Spleen (tissue), 11 donors: ENCODE data around the gene ZFYVE28. TPM values are rescaled to one million over a fixed set of nuclear protein-coding genes. Genes with fewer than 3 reads are reported as not detected.

Experiments used
- DNase-seq: peaks from one replicate; pipeline ENCODE4 v3.0.0-alpha.2; 2020
- H3K27ac ChIP-seq, 8 donors: fragments of 200-600 bp; sonication (generic) in 7 of 8; 1 replicate in 4 of 8; 2 replicates in 4 of 8; pipeline versions ENCODE4 v1.5.0 to v1.8.0; 2016 to 2021; ENCODE audit warnings: inconsistent platforms in 4 of 8, mild to moderate bottlenecking in 4 of 8, moderate library complexity in 1 of 8
- H3K27me3 ChIP-seq, 7 donors: fragments of 200-600 bp; sonication (generic) in 6 of 7; replicated peaks in 1 of 7; 1 replicate in 4 of 7; 2 replicates in 3 of 7; pipeline versions ENCODE4 v1.5.0 to v1.8.0; 2016 to 2021; ENCODE audit warnings: inconsistent platforms in 3 of 7, mild to moderate bottlenecking in 1 of 7
- H3K36me3 ChIP-seq, 6 donors: fragments of 200-600 bp; sonication (generic) in 5 of 6; 1 replicate in 4 of 6; 2 replicates in 2 of 6; pipeline versions ENCODE4 v1.5.0 to v1.8.0; 2016 to 2021; ENCODE audit warnings: inconsistent platforms in 2 of 6
- H3K4me1 ChIP-seq, 6 donors: fragments of 200-600 bp; sonication (generic) in 5 of 6; 1 replicate in 3 of 6; 2 replicates in 3 of 6; pipeline versions ENCODE4 v1.5.0 to v1.8.0; 2016 to 2021; ENCODE audit warnings: inconsistent platforms in 3 of 6
- H3K4me3 ChIP-seq, 8 donors: fragments of 200-600 bp; sonication (generic) in 7 of 8; 1 replicate in 4 of 8; 2 replicates in 4 of 8; pipeline versions ENCODE4 v1.5.0 to v1.8.0; 2016 to 2021; ENCODE audit warnings: inconsistent platforms in 4 of 8, mild to moderate bottlenecking in 4 of 8, moderate library complexity in 2 of 8
- H3K9me3 ChIP-seq, 8 donors: fragments of 200-600 bp; sonication (generic) in 7 of 8; 1 replicate in 4 of 8; 2 replicates in 4 of 8; pipeline versions ENCODE4 v1.5.0 to v1.8.0; 2016 to 2021; ENCODE audit warnings: inconsistent platforms in 4 of 8
- CTCF ChIP-seq, 11 experiments: fragments of 200-600 bp in 7 of 11; fragments of 450-650 bp in 4 of 11; sonication (generic) in 4 of 11; IDR thresholded peaks in 8 of 11; conservative IDR thresholded peaks in 3 of 11; 1 replicate in 7 of 11; 2 replicates in 4 of 11; pipeline versions ENCODE4 v1.4.0 to v1.8.0; 2016 to 2021; ENCODE audit warnings: antibody characterized with exemption in 11 of 11, inconsistent platforms in 4 of 11, mild to moderate bottlenecking in 1 of 11
- POLR2A ChIP-seq, 3 donors: fragments of 450-650 bp; IDR thresholded peaks; one replicate each; pipeline ENCODE4 v1.5.1; 2017; ENCODE audit warnings: antibody characterized with exemption in 3 of 3, mild to moderate bottlenecking in 1 of 3
- POLR2AphosphoS5 ChIP-seq, 3 donors: sonication (generic); formaldehyde crosslinking; IDR thresholded peaks; one replicate each; pipeline ENCODE4 v1.5.1; 2017; ENCODE audit warnings: antibody characterized with exemption in 3 of 3
- WGBS, 5 donors: extraction: QIAGEN DNeasy Blood & Tissue Kit in 3 of 5; methylation state at CpG; one replicate each; pipeline versions ENCODE4 v1.1.5 to v1.1.7; 2013 to 2018; 5-methylcytosine and 5-hydroxymethylcytosine counted together
- intact Hi-C: fragments of 100-400 bp; cut with DNase I; formaldehyde crosslinking; loops from one replicate; pipeline ENCODE4 v1.15.0; 2023; ENCODE audit warnings: low total_unique reads
- polyA plus RNA-seq, 3 donors: library from polyadenylated mRNA; stranded (reverse); fragments of 200-250 nt; gene quantifications; one replicate each; pipeline ENCODE4 v1.2.1, GENCODE V29; 2013
- total RNA-seq, 7 donors: library from RNA; depleted of rRNA in 3 of 7; stranded (reverse); fragments of >200 nt in 3 of 7; fragmentation: NEBNext Ultra II Directional in 4 of 7; extraction: Animal tissue kit (Norgen Biotek cat#: 25700) in 4 of 7; gene quantifications; one replicate each; pipeline versions ENCODE4 v1.1.0 to v1.2.1, GENCODE V29; 2016 to 2021
- donor health status: healthy with polysubstance abuse.
- donor health status: DM: no; HTN: no; CAD: no; lungs with moderate emphysema.
- donor health status: DM: no; HTN: no; CAD: no.
- donor health status: Bipolar disorder and iron deficiency.
- donor health status: healthy.
- donor health status: DM: no; HTN: no; CAD: no.
- donor health status: DM: yes; HTN: yes; CAD: no.

Gene ZFYVE28
- total and polyA plus RNA-seq, 10 donors: 2.7 to 31.3 (median 12.6) TPM

- TF ChIP-seq POLR2AphosphoS5 (IDR thresholded peaks at IDR 0.05) (peak in 1 of 3 donors; percentile 11), CTCF (IDR thresholded peaks at IDR 0.05 in 8 of 11, conservative IDR thresholded peaks at IDR 0.05 in 3 of 11) (no peak), POLR2A (IDR thresholded peaks at IDR 0.05) (no peak)
- H3K4me3 ChIP-seq: no peak overlapping the region
- peak overlapping the region in 1 of 8 donors; percentile 97 for H3K27ac ChIP-seq
- no peak for DNase-seq
- no peaks in the 10 kb centered on the region for H3K9me3 ChIP-seq
- WGBS, 5 donors: 75 to 89% (median 83%) methylated on average over 4 to 6 of the region's 6 CpGs
- peaks cover 19 to 58% (median 39%) of the 10 kb centered on the region in 6 donors for H3K4me1 ChIP-seq
- no peaks in the 10 kb centered on the region for H3K27me3 ChIP-seq
- H3K36me3 ChIP-seq: peaks cover 0 to 8% (median 5%) of the 10 kb centered on the region in 6 donors
- intact Hi-C loops: loop anchor here (10.0 kb wide), 1 partner anchor 150 kb away; the partner anchor contains the start of genes CFAP99 and ZFYVE28
Observed at GRCh38 chr4:2264481-2265041, 153.9 kb downstream of the ZFYVE28 start.

GRCh38 chr4:2263926-2264321 lies 154.5 kb downstream of the ZFYVE28 start:
- intact Hi-C loops: loop anchor here (10.0 kb wide), 1 partner anchor 151 kb away; the partner anchor contains the start of genes CFAP99 and ZFYVE28
- no peaks in the 10 kb centered on the region for H3K9me3 ChIP-seq
- no peaks in the 10 kb centered on the region for H3K27me3 ChIP-seq
- peaks cover 26 to 64% (median 46%) of the 10 kb centered on the region in 6 donors for H3K4me1 ChIP-seq
- DNase-seq: peak; percentile 77
- peak overlapping the region in 3 of 8 donors; percentile 97 to 99 (median 98) for H3K27ac ChIP-seq
- no peak overlapping the region for H3K4me3 ChIP-seq
- TF ChIP-seq CTCF (IDR thresholded peaks at IDR 0.05 in 8 of 11, conservative IDR thresholded peaks at IDR 0.05 in 3 of 11): no peak
- TF ChIP-seq POLR2AphosphoS5 (IDR thresholded peaks at IDR 0.05): no peak
- no peak for TF ChIP-seq POLR2A (IDR thresholded peaks at IDR 0.05)
- H3K36me3 ChIP-seq: peaks cover 0 to 14% (median 6%) of the 10 kb centered on the region in 6 donors
- WGBS, 5 donors: 71 to 92% (median 82%) methylated on average over 4 to 6 of the region's 6 CpGs

GRCh38 chr4:2262944-2263250 lies 155.5 kb downstream of the ZFYVE28 start:
- H3K36me3 ChIP-seq: peaks cover 0 to 24% (median 10%) of the 10 kb centered on the region in 6 donors
- no peak for DNase-seq
- no peak for TF ChIP-seq POLR2A (IDR thresholded peaks at IDR 0.05)
- no peak for TF ChIP-seq POLR2AphosphoS5 (IDR thresholded peaks at IDR 0.05)
- TF ChIP-seq CTCF (IDR thresholded peaks at IDR 0.05 in 8 of 11, conservative IDR thresholded peaks at IDR 0.05 in 3 of 11): no peak
- no peaks in the 10 kb centered on the region for H3K27me3 ChIP-seq
- intact Hi-C loops: loop anchor here (10.0 kb wide), 1 partner anchor 152 kb away; the partner anchor contains the start of genes CFAP99 and ZFYVE28
- peak overlapping the region; percentile 91 to 100 (median 98) for H3K27ac ChIP-seq
- H3K4me3 ChIP-seq: peak overlapping the region; percentile 44 to 99 (median 94)
- H3K9me3 ChIP-seq: no peaks in the 10 kb centered on the region
- H3K4me1 ChIP-seq: peaks cover 32 to 74% (median 56%) of the 10 kb centered on the region in 6 donors
- WGBS, 5 donors: 44 to 62% (median 51%) methylated on average over 13 of the region's 13 CpGs

GRCh38 chr4:2262145-2262943 lies 156.1 kb downstream of the ZFYVE28 start:
- H3K9me3 ChIP-seq: no peaks in the 10 kb centered on the region
- TF ChIP-seq CTCF (IDR thresholded peaks at IDR 0.05 in 8 of 11, conservative IDR thresholded peaks at IDR 0.05 in 3 of 11): peak in 2 of 11 experiments; percentile 11 to 17
- peak; percentile 98 to 100 (median 99) for TF ChIP-seq POLR2AphosphoS5 (IDR thresholded peaks at IDR 0.05)
- TF ChIP-seq POLR2A (IDR thresholded peaks at IDR 0.05): peak in 2 of 3 donors; percentile 96 to 99
- intact Hi-C loops: loop anchor here (10.0 kb wide), 1 partner anchor 152 kb away; the partner anchor contains the start of genes CFAP99 and ZFYVE28
- peak overlapping the region; percentile 56 to 99 (median 97) for H3K4me3 ChIP-seq
- DNase-seq: peak; percentile 100
- H3K27me3 ChIP-seq: no peaks in the 10 kb centered on the region
- H3K4me1 ChIP-seq: peaks cover 37 to 80% (median 62%) of the 10 kb centered on the region in 6 donors
- H3K27ac ChIP-seq: peak overlapping the region; percentile 91 to 100 (median 98)
- peaks cover 0 to 30% (median 13%) of the 10 kb centered on the region in 6 donors for H3K36me3 ChIP-seq
- 0 to 1% (median 1%) methylated on average over 22 to 98 of the region's 98 CpGs for WGBS, 5 donors
